K562 (cell line): Measurements from ENCODE around the gene BCAS3. TPM values are rescaled to one million over a fixed set of nuclear protein-coding genes. Genes with fewer than 3 reads are reported as not detected.
A peak's percentile ranks its signal among the peaks of the same experiment; 100 is the strongest.

Source experiments
- ATAC-seq: fragments of 200-7000 bp; cut with Tn5 transposase; 3 replicates; pipeline ENCODE4 v1.9.1; 2020; ENCODE audit warnings: moderate library complexity
- BruUV-seq: library from RNA; stranded (reverse); fragments of 400-500 nt; replicated peaks from 2 replicates; lab custom pipeline; 2021; lab: Mats Ljungman, UMichigan
- CTCF ChIA-PET: fragments of 300-600 bp; formaldehyde crosslinking; extraction: SDS; loops from one replicate; lab custom pipeline; 2021; ENCODE audit warnings: low intra/inter-chr PET ratio; lab: Yijun Ruan, JAX
- POLR2A ChIA-PET: fragments of 300-600, 350-650 bp; sonication (Branson Sonifier 250); formaldehyde crosslinking; extraction: SDS; loops from one replicate; lab custom pipeline; 2021; ENCODE audit warnings: antibody characterized with exemption, inconsistent platforms; lab: Yijun Ruan, JAX
- DNase-seq, 4 experiments: peaks; one replicate each; pipeline versions ENCODE4 v3.0.0 to v3.0.0-alpha.2; 2011 to 2018; ENCODE audit warnings: low spot score in 3 of 4, mixed read lengths in 3 of 4; ENCODE audit errors: extremely low read depth in 1 of 4
- FAIRE-seq: peaks from 2 replicates; lab custom pipeline; 2011; peaks lifted over from hg19 to GRCh38; lab: Jason Lieb, UNC
- H2AFZ ChIP-seq: 2 replicates; pipeline ENCODE4 v1.6.0; 2011; ENCODE audit warnings: low read depth, low read length, control low read depth, inconsistent platforms
- H3K27ac ChIP-seq: fragments of 200-600 bp; 3 replicates; pipeline ENCODE4 v1.8.0; 2011; ENCODE audit warnings: low read depth, mild to moderate bottlenecking, control low read depth, inconsistent platforms, low read length, moderate library complexity, mixed read lengths; ENCODE audit errors: extremely low read depth
- H3K27me3 ChIP-seq, 2 experiments: fragments of 300-600 bp in 1 of 2; 2 replicates in 1 of 2; 3 replicates in 1 of 2; pipeline versions ENCODE4 v1.6.0 to v1.8.0; 2011; ENCODE audit warnings: inconsistent platforms in 2 of 2, low read length in 2 of 2, mild to moderate bottlenecking in 1 of 2, mixed read lengths in 1 of 2, moderate library complexity in 1 of 2; ENCODE audit not compliant: control insufficient read depth in 2 of 2, insufficient read depth in 2 of 2
- H3K36me3 ChIP-seq: fragments of 300-600 bp; 3 replicates; pipeline ENCODE4 v1.8.0; 2011; ENCODE audit warnings: mild to moderate bottlenecking, low read length, inconsistent platforms; ENCODE audit not compliant: control insufficient read depth, insufficient read depth
- H3K4me1 ChIP-seq, 2 experiments: fragments of 200-600 bp in 1 of 2; replicated peaks in 1 of 2; 2 replicates in 1 of 2; 3 replicates in 1 of 2; pipeline versions ENCODE4 v1.5.1 to v1.8.0; 2011; ENCODE audit warnings: inconsistent platforms in 2 of 2, low read length in 2 of 2, mild to moderate bottlenecking in 1 of 2, mixed read lengths in 1 of 2, moderate library complexity in 1 of 2; ENCODE audit not compliant: control insufficient read depth in 2 of 2, insufficient read depth in 2 of 2
- H3K4me2 ChIP-seq: 2 replicates; pipeline ENCODE4 v1.6.1; 2011; ENCODE audit warnings: low read length, control low read depth, inconsistent platforms, mixed read lengths; ENCODE audit not compliant: insufficient read depth
- H3K4me3 ChIP-seq: fragments of 200-600 bp; sonication (generic), shearing (Covaris generic); 2 replicates; pipeline ENCODE4 v1.5.1; 2016; ENCODE audit warnings: control low read depth, inconsistent platforms
- H3K79me2 ChIP-seq: fragments of 200-600 bp; 3 replicates; pipeline ENCODE4 v1.8.0; 2011; ENCODE audit warnings: low read length, inconsistent platforms; ENCODE audit not compliant: control insufficient read depth, insufficient read depth
- H3K9ac ChIP-seq, 2 experiments: 2 replicates each; pipeline versions ENCODE4 v1.6.0 to v1.6.1; 2011; ENCODE audit warnings: low read depth in 2 of 2, low read length in 2 of 2, control low read depth in 1 of 2, inconsistent platforms in 1 of 2, mild to moderate bottlenecking in 1 of 2, mixed read lengths in 1 of 2; ENCODE audit not compliant: insufficient read depth in 1 of 2
- H3K9me1 ChIP-seq: one replicate; pipeline ENCODE4 v1.6.0; 2011; ENCODE audit warnings: inconsistent platforms, mild to moderate bottlenecking, low read length, moderate library complexity; ENCODE audit not compliant: control insufficient read depth, insufficient read depth
- H3K9me3 ChIP-seq: replicated peaks from 2 replicates; pipeline ENCODE4 v1.5.1; 2011; ENCODE audit warnings: low read depth, low read length, inconsistent platforms; ENCODE audit not compliant: control insufficient read depth, insufficient read depth
- H4K20me1 ChIP-seq: replicated peaks from 2 replicates; pipeline ENCODE4 v1.6.1; 2011; ENCODE audit warnings: low read length, inconsistent platforms, mixed read lengths; ENCODE audit not compliant: control insufficient read depth, insufficient read depth
- EWSR1 ChIP-seq: fragments of 450-650 bp; IDR thresholded peaks from 2 replicates; pipeline ENCODE4 v1.6.1; 2018; ENCODE audit warnings: borderline replicate concordance, mild to moderate bottlenecking, low read depth, moderate library complexity; ENCODE audit not compliant: partially characterized antibody
- ZNF436 ChIP-seq: fragments of 250-450, 450-650 bp; sonication (Bioruptor Pico); formaldehyde crosslinking; IDR thresholded peaks from 2 replicates; pipeline ENCODE4 v1.7.0; 2020; ENCODE audit warnings: mild to moderate bottlenecking
- WGBS: fragments of 100-300 bp; shearing (Covaris generic); methylation state at CpG from one replicate; pipeline ENCODE4 v1.1.6; 2016; ENCODE audit warnings: low coverage, mixed read lengths; ENCODE audit not compliant: insufficient coverage; ENCODE audit errors: missing lambda C conversion rate; 5-methylcytosine and 5-hydroxymethylcytosine counted together
- in situ Hi-C: fragments of 300-500 bp; cut with MboI; formaldehyde crosslinking; loops from 4 replicates; pipeline ENCODE4 v1.15.0; 2018; ENCODE audit warnings: inconsistent platforms, mixed read lengths
- intact Hi-C: fragments of 100-400 bp; cut with micrococcal nuclease; formaldehyde crosslinking; loops from 2 replicates; pipeline ENCODE4 v1.14.2; 2022
- polyA plus RNA-seq, 8 experiments: library from polyadenylated mRNA; depleted of rRNA in 4 of 8; stranded (reverse) in 5 of 8; unstranded in 3 of 8; fragments of >200 nt; fragmentation: Nextera tagmentation in 2 of 8; fragmentation: Illumina TruSeq in 1 of 8; extraction: Ambion mirVana in 2 of 8; extraction: Trizol in 1 of 8; gene quantifications; 2 replicates each; pipeline versions ENCODE4 v1.2.1 to v1.2.3, GENCODE V29; 2011 to 2014; ENCODE audit warnings: inconsistent platforms in 1 of 8, missing spikeins in 1 of 8
- total RNA-seq, 7 experiments: library from RNA; depleted of rRNA in 6 of 7; stranded (reverse); fragments of >200 nt in 6 of 7; fragmentation: Illumina TruSeq in 2 of 7; extraction: Trizol in 2 of 7; gene quantifications; 2 replicates each; pipeline versions ENCODE4 v1.2.1 to v1.2.3, GENCODE V29; 2011 to 2021; ENCODE audit warnings: low replicate concordance in 1 of 7
- TF ChIP-seq, protein P1 (sequence below), 3 experiments: fragments of 200-800 bp in 1 of 3; fragments of 250-450 bp in 1 of 3; fragments of 450-650 bp in 1 of 3; sonication (Bioruptor Pico) in 1 of 3; sonication (Bioruptor generic) in 1 of 3; formaldehyde crosslinking in 1 of 3; IDR thresholded peaks; 2 replicates each; pipeline versions ENCODE4 v1.6.1 to v1.8.0; 2016 to 2022; ENCODE audit warnings: mild to moderate bottlenecking in 2 of 3, missing genetic modification characterization in 2 of 3, missing compliant biosample characterization in 1 of 3, moderate library complexity in 1 of 3

The BCAS3 gene
- total and polyA plus RNA-seq, 9 of the 15 experiments (the other 6 are each of a cell fraction or from before 2014, with no cell fraction given) = 1.9 to 5.5 (median 3.5) TPM

DNA sequence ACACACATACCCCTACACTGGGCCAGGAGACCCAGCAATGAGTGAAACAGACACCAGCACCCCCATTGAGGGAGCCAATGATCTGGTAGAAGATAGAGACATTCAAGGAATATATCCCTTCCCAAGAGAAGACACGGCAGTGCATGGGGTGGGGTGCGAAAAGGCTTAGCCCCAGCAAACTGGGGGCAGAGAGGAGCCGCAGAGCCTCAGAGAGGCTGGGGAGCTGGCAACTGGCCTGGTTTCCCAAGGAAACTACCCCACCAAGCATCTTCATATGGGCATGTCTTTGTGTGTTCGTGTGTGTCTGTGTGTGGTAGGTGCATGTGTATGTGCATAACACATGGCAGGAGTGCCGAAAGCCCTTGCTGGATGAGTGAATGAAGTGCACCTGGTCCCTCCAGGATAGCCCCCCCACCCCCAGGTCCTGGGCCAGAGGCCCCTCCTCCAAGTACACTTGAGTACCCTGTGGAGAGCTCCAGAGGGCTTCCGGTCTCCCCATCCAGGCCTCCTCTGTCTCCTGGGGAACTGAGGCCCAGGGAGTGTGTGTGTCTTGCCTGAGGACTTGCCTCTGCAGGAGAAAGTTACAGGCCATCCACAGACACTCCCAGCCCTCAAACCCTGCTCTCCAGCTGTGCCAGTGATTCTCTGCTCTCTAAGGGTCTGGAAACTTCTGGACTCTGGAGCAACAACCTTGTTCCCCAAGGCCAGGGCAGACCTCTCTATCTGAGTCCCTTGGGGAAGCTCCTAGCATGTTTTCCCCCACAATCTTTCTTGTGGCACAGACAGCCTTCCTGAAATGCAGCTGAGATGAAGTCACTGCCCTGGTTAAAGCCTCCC is 737.9 kb downstream of the BCAS3 start:
- H3K36me3 ChIP-seq = no peaks in the 10 kb centered on the region
- DNase-seq = peak in 1 of 4 experiments; percentile 2
- peaks cover 0 to 28% of the 10 kb centered on the region in 2 experiments; a peak in 4 of 5 replicates for H3K4me1 ChIP-seq
- CTCF ChIA-PET = no interaction called here
- FAIRE-seq = no peak
- intact Hi-C loops = loop anchor here (5.0 to 10.0 kb wide), 2 partner anchors 419 to 692 kb away; no protein-coding TSS in a partner anchor
- H3K9me1 ChIP-seq = no peaks in the 10 kb centered on the region
- H3K27me3 ChIP-seq = peaks cover 3 to 12% of the 10 kb centered on the region in 2 experiments; a peak in 4 of 5 replicates
- H3K9ac ChIP-seq = no peak overlapping the region
- H3K27ac ChIP-seq = no peak overlapping the region
- no peak overlapping the region; the same call in 1 of the 2 replicates for H2AFZ ChIP-seq
- 34% methylated on average over 4 of the region's 6 CpGs for WGBS
- H3K9me3 ChIP-seq = no peaks in the 10 kb centered on the region
- no peak for ATAC-seq
- H3K79me2 ChIP-seq = no peaks in the 10 kb centered on the region
- in situ Hi-C loops = no loop called here
- H3K4me3 ChIP-seq = no peak overlapping the region
- TF ChIP-seq EWSR1 (peak; percentile 53), ZNF436 (CRISPR knock-in tag) (no peak)
- TF ChIP-seq, protein P1, sequence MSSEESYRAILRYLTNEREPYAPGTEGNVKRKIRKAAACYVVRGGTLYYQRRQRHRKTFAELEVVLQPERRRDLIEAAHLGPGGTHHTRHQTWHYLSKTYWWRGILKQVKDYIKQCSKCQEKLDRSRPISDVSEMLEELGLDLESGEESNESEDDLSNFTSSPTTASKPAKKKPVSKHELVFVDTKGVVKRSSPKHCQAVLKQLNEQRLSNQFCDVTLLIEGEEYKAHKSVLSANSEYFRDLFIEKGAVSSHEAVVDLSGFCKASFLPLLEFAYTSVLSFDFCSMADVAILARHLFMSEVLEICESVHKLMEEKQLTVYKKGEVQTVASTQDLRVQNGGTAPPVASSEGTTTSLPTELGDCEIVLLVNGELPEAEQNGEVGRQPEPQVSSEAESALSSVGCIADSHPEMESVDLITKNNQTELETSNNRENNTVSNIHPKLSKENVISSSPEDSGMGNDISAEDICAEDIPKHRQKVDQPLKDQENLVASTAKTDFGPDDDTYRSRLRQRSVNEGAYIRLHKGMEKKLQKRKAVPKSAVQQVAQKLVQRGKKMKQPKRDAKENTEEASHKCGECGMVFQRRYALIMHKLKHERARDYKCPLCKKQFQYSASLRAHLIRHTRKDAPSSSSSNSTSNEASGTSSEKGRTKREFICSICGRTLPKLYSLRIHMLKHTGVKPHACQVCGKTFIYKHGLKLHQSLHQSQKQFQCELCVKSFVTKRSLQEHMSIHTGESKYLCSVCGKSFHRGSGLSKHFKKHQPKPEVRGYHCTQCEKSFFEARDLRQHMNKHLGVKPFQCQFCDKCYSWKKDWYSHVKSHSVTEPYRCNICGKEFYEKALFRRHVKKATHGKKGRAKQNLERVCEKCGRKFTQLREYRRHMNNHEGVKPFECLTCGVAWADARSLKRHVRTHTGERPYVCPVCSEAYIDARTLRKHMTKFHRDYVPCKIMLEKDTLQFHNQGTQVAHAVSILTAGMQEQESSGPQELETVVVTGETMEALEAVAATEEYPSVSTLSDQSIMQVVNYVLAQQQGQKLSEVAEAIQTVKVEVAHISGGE (CRISPR knock-in tag; IDR thresholded peaks at IDR 0.05) = peak in 1 of 3 experiments; percentile 10; a peak in 1 of 6 replicates
- no peak overlapping the region for H3K4me2 ChIP-seq
- POLR2A ChIA-PET = interaction anchor here (0.5 to 0.6 kb wide), 3 partner anchors 161 to 278 kb away, joined by 3 to 4 read pairs (median 4); no protein-coding TSS in a partner anchor
- BruUV-seq = no TSS peak
- H4K20me1 ChIP-seq = no peaks in the 10 kb centered on the region
